ENCODE results near the gene IGF2. TPM values are rescaled to one million over a fixed set of nuclear protein-coding genes. Genes with fewer than 3 reads are reported as not detected.

Gene IGF2
- total RNA-seq, 1 donor from 2014 or later: 188 TPM

DNA sequence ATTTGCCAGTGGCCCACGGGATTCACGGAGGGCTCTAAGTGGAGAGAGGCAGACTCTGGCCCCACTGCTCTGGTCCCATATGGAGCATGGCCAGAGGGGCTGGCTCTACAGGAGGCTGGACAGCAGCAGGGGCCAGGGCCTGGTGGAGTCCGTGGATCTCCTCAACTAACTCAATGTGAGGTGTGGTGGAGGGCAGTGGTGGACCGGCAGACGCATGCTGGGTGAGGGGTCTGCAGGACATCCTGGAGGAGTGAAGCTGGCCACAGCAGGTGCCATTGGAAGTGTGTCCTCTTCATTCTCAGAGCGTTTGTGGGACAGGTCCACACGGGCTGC is 15.6 kb downstream of the IGF2 start:
- H3K4me2 ChIP-seq (ENCODE audit: low read length): no peak overlapping the region
- H3K9me3 ChIP-seq (ENCODE audit: insufficient read depth, low read depth, low read length): no peaks in the 10 kb centered on the region
- TF ChIP-seq, protein P1, sequence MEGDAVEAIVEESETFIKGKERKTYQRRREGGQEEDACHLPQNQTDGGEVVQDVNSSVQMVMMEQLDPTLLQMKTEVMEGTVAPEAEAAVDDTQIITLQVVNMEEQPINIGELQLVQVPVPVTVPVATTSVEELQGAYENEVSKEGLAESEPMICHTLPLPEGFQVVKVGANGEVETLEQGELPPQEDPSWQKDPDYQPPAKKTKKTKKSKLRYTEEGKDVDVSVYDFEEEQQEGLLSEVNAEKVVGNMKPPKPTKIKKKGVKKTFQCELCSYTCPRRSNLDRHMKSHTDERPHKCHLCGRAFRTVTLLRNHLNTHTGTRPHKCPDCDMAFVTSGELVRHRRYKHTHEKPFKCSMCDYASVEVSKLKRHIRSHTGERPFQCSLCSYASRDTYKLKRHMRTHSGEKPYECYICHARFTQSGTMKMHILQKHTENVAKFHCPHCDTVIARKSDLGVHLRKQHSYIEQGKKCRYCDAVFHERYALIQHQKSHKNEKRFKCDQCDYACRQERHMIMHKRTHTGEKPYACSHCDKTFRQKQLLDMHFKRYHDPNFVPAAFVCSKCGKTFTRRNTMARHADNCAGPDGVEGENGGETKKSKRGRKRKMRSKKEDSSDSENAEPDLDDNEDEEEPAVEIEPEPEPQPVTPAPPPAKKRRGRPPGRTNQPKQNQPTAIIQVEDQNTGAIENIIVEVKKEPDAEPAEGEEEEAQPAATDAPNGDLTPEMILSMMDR (IDR thresholded peaks at IDR 0.05; ENCODE audit: insufficient read depth, low read depth, low read length): no peak
- TF ChIP-seq EZH2 (IDR thresholded peaks at IDR 0.05; ENCODE audit: insufficient read depth, low read length): no peak
- H3K27ac ChIP-seq (ENCODE audit: low read depth, low read length): no peak overlapping the region
- Mint-ChIP-seq H3K36me3 (ENCODE audit: low read depth, unreplicated experiment) (no peaks in the 10 kb centered on the region), H3K9me3 (ENCODE audit: unreplicated experiment) (peaks cover 7% of the 10 kb centered on the region), H3K4me1 (ENCODE audit: low read depth, unreplicated experiment) (peaks cover 2% of the 10 kb centered on the region), H3K27me3 (ENCODE audit: low read depth, unreplicated experiment) (peaks cover 20% of the 10 kb centered on the region), H3K4me3 (ENCODE audit: unreplicated experiment) (no peak overlapping the region), H3K27ac (ENCODE audit: unreplicated experiment) (no peak overlapping the region)
- H3K79me2 ChIP-seq (ENCODE audit: insufficient read depth, low read length): no peaks in the 10 kb centered on the region
- no peaks in the 10 kb centered on the region for H3K36me3 ChIP-seq (ENCODE audit: insufficient read depth, low read length)
- H3K9ac ChIP-seq (ENCODE audit: low read length): no peak overlapping the region
- H3K4me3 ChIP-seq (ENCODE audit: insufficient read depth, low read depth, low read length): no peak overlapping the region
- no peak for FAIRE-seq
- DNase-seq (ENCODE audit: low read depth): no peak
- H3K27me3 ChIP-seq (ENCODE audit: insufficient read depth, low read length): peaks cover 4% of the 10 kb centered on the region
- H3K4me1 ChIP-seq (ENCODE audit: insufficient read depth, low read length): peaks cover 9% of the 10 kb centered on the region
- H4K20me1 ChIP-seq (ENCODE audit: insufficient read depth, low read length): no peaks in the 10 kb centered on the region
- H2AFZ ChIP-seq (ENCODE audit: low read depth, low read length): no peak overlapping the region

DNA sequence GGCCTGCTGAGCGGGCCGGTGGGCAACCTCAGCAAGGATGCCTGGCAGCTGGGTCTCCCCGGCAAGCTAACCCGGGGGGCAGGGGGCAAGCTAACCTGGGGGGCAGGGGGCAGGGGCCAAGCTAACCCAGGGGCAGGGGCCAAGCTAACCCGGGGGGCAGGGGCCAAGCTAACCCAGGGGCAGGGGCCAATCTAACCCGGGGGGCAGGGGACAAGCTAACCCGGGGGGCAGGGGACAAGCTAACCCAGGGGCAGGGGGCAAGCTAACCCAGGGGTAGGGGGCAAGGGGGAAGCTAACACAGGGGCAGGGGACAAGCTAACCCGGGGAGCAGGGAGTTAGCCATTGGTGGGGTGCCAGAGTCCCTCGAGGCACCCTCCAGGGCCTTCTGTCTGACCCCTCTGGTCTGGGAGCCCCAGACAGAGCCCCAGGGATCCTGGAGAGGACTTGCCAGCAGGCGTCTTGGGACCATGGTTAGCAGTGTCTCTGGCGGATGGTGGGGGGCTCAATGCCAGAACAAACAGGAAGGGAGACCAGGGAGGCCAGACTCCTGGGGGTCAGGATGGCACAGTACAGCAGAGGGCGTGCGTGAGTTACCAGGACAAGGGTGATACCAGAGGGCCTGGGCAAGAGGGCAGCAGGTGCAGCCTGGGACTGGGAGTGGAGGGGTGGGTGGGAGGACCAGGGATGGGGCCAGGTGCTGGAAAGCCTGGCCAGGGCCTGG is 16.1 kb downstream of the IGF2 start:
- Mint-ChIP-seq H3K4me1 (ENCODE audit: low read depth, unreplicated experiment) (peaks cover 2% of the 10 kb centered on the region), H3K36me3 (ENCODE audit: low read depth, unreplicated experiment) (no peaks in the 10 kb centered on the region), H3K27me3 (ENCODE audit: low read depth, unreplicated experiment) (peaks cover 25% of the 10 kb centered on the region), H3K27ac (ENCODE audit: unreplicated experiment) (no peak overlapping the region), H3K4me3 (ENCODE audit: unreplicated experiment) (no peak overlapping the region), H3K9me3 (ENCODE audit: unreplicated experiment) (peaks cover 9% of the 10 kb centered on the region)
- H3K27ac ChIP-seq (ENCODE audit: low read depth, low read length): no peak overlapping the region
- peaks cover 7% of the 10 kb centered on the region for H3K27me3 ChIP-seq (ENCODE audit: insufficient read depth, low read length)
- DNase-seq (ENCODE audit: low read depth) (no peak), FAIRE-seq (no peak)
- peaks cover 9% of the 10 kb centered on the region for H3K4me1 ChIP-seq (ENCODE audit: insufficient read depth, low read length)
- H3K36me3 ChIP-seq (ENCODE audit: insufficient read depth, low read length): no peaks in the 10 kb centered on the region
- H4K20me1 ChIP-seq (ENCODE audit: insufficient read depth, low read length): no peaks in the 10 kb centered on the region
- H3K4me3 ChIP-seq (ENCODE audit: insufficient read depth, low read depth, low read length): no peak overlapping the region
- no peak overlapping the region for H2AFZ ChIP-seq (ENCODE audit: low read depth, low read length)
- H3K4me2 ChIP-seq (ENCODE audit: low read length): peak overlapping the region; percentile 54
- no peak overlapping the region for H3K9ac ChIP-seq (ENCODE audit: low read length)
- H3K9me3 ChIP-seq (ENCODE audit: insufficient read depth, low read depth, low read length): no peaks in the 10 kb centered on the region
- TF ChIP-seq EZH2 (IDR thresholded peaks at IDR 0.05; ENCODE audit: insufficient read depth, low read length): no peak
- TF ChIP-seq, protein P1 (IDR thresholded peaks at IDR 0.05; ENCODE audit: insufficient read depth, low read depth, low read length): no peak
- no peaks in the 10 kb centered on the region for H3K79me2 ChIP-seq (ENCODE audit: insufficient read depth, low read length)

DNA sequence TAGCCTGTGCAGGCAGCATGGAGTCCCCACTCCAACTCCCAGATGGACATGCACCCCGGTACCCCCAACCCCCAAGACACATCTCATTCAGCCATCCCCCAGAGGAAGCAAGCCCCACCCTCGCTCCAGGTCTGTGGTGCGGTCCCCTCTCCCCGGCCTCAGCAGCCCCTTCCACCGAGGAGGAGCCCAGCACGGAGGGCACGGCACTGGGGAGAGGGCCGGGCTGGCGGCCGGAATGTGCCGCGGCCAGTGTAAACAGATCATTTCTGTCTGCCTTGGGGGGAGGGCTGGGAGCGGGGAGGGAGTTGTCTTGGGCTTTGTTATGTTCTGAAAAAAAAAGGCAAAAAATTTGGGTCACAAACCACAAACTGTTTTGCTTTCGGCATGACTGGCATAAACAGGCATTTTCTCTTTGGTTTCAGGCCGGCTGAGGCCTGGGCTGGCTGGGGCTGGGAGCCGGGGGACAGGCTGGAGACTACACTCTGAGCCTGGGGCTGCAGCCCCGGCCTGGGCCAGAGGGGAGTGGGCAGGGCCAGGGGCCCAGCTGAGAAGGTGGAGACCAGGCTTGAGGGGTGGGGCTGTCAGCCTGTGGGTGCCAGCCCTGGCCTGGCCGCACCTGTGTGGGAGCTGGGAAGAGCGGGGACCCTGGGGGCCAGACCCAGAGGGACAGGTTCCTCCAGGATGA is 16.8 kb downstream of the IGF2 start:
- Histone ChIP-seq H3K36me3 (ENCODE audit: insufficient read depth, low read length) (no peaks in the 10 kb centered on the region), H3K9me3 (ENCODE audit: insufficient read depth, low read depth, low read length) (no peaks in the 10 kb centered on the region), H4K20me1 (ENCODE audit: insufficient read depth, low read length) (no peaks in the 10 kb centered on the region), H2AFZ (ENCODE audit: low read depth, low read length) (peak overlapping the region; percentile 47), H3K4me1 (ENCODE audit: insufficient read depth, low read length) (peaks cover 9% of the 10 kb centered on the region), H3K79me2 (ENCODE audit: insufficient read depth, low read length) (no peaks in the 10 kb centered on the region), H3K9ac (ENCODE audit: low read length) (peak overlapping the region; percentile 27), H3K4me2 (ENCODE audit: low read length) (peak overlapping the region; percentile 54), H3K27me3 (ENCODE audit: insufficient read depth, low read length) (peaks cover 7% of the 10 kb centered on the region), H3K4me3 (ENCODE audit: insufficient read depth, low read depth, low read length) (no peak overlapping the region), H3K27ac (ENCODE audit: low read depth, low read length) (no peak overlapping the region)
- no peaks in the 10 kb centered on the region for H3K36me3 Mint-ChIP-seq (ENCODE audit: low read depth, unreplicated experiment)
- H3K4me3 Mint-ChIP-seq (ENCODE audit: unreplicated experiment): no peak overlapping the region
- no peak overlapping the region for H3K27ac Mint-ChIP-seq (ENCODE audit: unreplicated experiment)
- H3K4me1 Mint-ChIP-seq (ENCODE audit: low read depth, unreplicated experiment): peaks cover 2% of the 10 kb centered on the region
- peaks cover 27% of the 10 kb centered on the region for H3K27me3 Mint-ChIP-seq (ENCODE audit: low read depth, unreplicated experiment)
- TF ChIP-seq, protein P1 (IDR thresholded peaks at IDR 0.05; ENCODE audit: insufficient read depth, low read depth, low read length): no peak
- TF ChIP-seq EZH2 (IDR thresholded peaks at IDR 0.05; ENCODE audit: insufficient read depth, low read length): no peak
- peaks cover 11% of the 10 kb centered on the region for H3K9me3 Mint-ChIP-seq (ENCODE audit: unreplicated experiment)
- FAIRE-seq (no peak), DNase-seq (ENCODE audit: low read depth) (peak; percentile 43)

Data from astrocyte (in vitro differentiated cells and primary cell).